NCI-H187 (cell line): ENCODE data around the gene TNRC6C.
A peak's percentile ranks its signal among the peaks of the same experiment; 100 is the strongest.
"Not testable (repeated sequence)": the region's sequence is repeated elsewhere in the genome, so short reads cannot be mapped to it uniquely, and the experiment has no call there.

Experiments
- DNase-seq, 2 experiments: peaks; one replicate each; lab custom pipeline; 2025; lab: John Stamatoyannopoulos, UW

The TNRC6C gene

DNA sequence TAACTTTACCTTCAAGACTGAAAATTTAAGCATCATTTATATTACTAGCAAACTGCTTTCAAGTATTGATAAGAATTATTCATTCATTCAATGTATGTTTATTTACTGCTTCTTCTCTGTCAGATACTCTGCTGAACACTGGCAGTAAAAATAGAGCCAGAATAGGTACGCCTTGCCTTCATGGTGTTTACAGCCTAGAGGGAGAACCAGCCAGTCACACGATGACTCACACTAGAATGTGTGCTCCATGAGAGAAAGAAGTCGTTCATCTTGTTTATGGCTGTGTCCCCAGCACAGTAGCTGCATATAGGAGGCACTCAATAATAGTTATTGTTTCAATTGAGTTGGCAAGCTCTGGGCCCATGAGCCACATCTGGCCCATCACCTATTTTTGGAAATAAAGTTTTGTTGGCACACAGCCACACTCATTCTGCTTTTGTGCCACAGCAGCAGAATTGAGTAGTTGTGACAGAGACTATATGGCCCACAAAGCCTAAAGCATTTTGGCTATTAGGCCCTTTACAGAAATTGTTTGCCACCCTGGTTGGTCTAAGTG is 85.9 kb downstream of the TNRC6C start:
- no peak for DNase-seq

DNA sequence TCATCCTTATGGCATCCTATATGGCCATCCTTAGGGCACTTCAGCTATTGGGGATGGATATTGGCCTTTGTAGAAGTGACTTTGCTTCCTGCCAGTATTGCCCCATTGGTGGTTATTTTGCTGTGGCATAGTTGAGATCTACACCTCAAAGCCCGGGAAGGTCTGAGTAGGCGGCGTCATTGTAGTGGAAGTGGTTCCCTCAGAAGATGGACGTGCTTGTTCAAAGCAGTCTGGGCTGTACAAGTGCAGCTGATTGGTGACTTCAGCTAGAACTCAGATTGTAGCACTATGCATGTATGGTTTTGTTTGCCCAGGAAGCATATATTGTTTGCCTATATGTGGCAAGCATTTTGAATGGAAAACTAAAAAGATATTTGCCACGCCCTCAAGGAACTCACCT is 86.8 kb downstream of the TNRC6C start:
- DNase-seq = no peak

DNA sequence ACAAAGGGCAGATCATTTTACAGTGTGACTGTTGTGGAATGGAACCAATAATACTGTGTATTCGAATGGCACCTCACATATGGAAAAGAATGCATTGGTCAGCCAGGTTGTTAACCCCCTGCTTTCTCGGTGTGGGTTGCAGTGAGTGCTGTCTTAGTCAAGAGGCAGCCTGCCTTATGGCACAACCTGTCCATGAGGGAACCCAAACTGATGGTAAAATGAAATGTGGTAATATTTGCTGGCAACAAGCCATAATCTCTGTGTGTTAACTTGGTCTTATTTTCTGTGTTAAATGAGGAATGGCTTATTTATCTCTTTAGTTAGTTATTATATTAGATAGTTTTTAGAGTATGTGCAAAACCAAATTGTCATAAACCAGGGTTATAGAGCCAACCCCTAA is 88.4 kb downstream of the TNRC6C start:
- no peak for DNase-seq

DNA sequence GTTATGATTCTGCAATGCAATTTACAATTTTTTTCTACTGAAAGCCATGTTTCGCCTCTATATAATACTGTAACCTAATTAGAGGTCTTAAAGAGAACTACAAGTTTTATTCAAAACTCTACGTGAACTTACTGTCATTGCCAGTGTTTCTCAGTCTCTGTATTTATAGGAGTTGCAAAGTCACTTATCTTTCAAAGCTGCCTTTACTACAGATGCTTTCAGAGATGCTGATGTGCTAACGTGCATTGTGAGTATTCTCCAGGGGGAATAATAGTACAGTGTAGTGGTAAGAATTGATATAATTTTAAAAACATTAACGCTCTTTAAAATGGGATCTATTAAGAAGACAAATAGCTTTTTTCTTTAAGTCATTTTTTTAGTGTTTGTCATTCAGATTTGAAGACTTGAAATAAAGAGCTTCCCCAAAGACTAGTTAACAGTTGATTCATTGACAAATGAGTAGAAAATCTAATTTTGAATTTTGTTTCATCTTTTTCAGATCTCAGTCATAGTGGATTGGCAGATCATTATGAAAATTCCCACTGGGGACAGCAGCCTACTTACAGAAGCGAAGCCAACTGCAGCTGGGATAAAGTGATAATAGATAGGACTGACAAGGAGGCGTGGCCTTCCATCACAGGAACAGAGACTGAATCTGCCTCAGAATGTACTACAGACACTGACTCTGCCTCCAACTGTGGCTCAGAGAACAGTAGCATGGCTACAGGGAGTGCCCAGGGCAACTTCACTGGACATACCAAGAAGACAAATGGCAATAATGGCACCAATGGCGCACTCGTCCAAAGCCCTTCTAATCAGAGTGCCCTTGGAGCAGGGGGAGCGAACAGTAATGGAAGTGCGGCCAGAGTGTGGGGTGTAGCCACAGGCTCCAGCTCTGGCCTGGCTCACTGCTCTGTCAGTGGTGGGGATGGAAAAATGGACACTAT is 90.1 kb downstream of the TNRC6C start:
- DNase-seq = no peak

DNA sequence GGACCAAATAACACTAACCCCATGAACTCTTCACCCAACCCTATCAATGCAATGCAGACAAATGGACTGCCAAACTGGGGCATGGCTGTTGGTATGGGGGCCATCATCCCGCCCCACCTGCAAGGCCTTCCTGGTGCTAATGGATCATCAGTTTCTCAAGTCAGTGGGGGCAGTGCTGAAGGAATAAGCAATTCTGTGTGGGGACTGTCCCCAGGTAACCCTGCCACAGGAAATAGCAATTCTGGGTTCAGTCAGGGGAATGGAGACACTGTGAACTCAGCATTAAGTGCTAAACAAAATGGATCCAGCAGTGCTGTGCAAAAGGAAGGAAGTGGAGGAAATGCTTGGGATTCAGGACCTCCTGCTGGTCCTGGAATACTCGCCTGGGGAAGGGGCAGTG is 91.1 kb downstream of the TNRC6C start:
- DNase-seq = no peak

DNA sequence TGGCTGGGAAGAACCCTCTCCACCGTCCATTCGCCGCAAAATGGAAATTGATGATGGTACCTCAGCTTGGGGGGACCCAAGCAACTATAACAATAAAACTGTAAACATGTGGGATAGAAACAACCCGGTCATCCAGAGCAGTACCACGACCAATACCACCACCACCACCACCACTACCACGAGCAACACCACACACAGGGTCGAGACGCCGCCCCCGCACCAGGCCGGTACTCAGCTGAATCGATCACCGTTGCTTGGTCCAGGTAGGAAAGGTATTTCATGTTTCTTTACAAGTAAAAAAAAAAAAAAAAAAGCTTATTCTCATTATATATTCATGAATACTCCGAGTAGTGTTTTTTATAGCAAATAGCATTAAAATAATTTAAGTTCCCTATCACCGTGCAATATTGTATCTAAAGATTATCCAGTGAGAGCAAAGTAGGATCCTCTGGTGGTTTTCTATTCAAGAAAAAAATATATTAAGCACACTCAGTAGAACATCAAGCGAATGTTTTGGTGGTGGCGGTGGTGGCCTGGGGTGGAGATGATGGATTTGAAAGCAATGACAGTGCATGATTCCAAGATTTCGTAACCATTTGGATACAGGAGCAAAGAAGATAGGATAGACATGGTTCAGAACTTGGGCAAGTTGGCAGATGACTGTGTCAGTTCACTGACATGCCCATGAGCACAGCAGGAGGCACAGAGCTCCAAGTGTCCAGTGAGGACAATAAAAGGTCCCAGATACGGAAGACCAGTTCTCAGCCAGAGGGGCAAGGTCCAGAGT is 92.9 kb downstream of the TNRC6C start:
- DNase-seq = no peak

DNA sequence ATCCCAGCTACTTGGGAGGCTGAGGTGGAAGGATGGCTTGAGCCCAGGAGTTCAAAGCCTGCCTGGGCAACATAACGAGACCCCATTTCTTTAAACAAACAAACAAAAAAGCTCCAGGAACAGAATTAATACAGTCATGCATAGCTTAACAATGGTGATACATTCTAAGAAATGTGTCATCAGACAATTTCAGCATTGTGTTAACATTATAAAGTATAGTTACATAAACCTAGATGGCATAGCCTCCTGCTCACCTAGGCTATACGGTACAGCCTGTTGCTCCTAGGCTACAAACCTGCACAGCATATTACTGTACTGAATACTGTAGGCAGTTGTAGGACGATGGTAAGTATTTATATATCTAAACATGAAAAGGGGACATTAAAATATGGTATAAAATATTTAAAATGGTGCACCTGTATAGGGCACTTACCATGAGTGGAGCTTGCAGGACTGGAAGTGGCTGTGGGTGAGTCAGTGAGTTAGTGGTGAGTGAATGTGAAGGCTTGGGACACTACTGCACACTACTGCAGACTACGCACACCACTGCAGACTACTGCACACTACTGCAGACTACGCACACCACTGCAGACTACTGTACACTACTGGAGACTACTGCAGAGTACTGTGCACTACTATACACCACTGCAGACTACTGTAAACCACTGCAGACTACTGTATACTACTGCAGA is 95.4 kb downstream of the TNRC6C start:
- DNase-seq = no peak

DNA sequence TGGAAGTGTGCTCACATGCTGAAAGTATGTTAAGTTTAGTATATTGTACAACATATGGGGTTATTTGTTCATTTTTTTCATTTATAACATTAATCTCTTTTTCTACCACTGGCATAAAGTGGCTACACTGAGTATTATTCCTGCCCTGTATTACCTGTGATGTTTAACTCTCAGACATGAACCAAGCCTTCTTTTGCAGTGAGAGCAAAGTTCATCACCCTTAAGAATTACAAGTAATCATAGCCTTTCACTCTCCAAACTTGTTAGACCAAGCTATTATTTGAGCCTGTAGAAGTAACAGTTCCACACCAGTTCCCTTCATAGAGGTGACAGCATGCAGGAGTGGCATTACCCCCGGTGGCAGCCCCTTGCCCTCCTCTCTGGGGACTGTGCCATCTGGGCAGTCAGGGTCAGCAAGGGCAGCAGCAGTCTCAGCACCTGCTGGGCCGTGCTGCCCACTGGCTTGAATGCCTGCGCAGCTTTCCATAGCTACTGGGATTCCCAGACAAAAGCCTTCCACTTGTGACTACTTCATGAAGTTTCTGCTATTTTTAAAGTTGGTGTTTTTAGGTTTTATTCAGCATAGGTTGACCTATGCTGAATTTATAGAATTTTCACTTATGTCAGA is 98.7 kb downstream of the TNRC6C start:
- no peak for DNase-seq

DNA sequence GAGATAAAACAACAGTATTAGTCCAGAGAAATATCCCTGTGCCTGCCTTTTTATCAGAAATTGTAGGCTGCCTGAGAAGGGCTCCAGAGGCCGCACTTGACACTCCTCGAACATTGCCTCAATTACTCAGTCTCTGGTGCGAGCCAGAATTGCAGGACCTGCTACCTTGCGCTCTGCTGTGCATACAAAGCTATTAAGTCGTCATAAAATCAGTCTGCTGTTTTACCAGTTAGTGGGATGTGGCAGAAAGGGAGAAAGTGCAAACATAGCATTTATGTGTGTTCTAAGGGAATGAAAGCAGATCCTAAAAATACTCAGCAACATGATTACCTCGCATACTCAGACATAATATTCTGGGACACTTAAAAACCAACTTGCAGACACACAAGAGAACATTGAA is 99.5 kb downstream of the TNRC6C start:
- DNase-seq = no peak

DNA sequence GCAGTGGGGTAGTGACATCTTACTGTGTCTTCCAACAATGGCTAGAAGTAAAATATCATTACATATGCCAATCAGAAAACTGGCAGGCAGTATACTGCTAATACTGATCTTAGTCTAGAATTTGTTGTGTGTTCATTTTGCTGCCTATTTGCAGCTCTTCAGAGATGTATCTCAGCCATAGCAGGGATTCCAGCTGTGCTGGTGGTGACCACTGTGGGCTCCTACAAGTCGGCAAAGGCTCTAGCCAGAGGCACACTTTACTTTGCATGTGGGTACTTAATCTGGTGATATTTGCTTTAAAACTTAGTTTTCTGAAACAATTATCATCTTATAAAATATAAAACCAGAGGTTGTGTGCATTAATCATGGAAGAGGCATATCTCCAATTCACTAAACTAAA is 100.1 kb downstream of the TNRC6C start:
- DNase-seq = no peak

DNA sequence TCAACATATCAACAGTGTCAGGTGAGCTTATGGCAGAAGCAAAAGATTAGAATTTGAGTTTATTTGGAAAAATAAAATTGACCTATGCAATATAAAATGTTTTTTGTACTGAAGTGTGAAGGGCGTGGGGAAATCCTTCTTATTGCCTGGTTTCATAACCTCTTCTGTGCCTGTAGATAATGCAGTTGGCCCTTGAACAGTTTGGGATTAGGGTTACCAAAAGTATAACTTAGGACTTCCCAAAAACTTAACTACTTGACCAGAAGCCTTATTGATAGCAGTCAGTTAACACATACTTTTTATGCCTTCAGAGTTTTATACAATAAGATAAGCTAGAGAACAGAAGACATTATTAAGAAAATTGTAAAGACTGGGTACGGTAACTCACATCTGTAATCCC is 104.1 kb downstream of the TNRC6C start:
- no peak for DNase-seq

DNA sequence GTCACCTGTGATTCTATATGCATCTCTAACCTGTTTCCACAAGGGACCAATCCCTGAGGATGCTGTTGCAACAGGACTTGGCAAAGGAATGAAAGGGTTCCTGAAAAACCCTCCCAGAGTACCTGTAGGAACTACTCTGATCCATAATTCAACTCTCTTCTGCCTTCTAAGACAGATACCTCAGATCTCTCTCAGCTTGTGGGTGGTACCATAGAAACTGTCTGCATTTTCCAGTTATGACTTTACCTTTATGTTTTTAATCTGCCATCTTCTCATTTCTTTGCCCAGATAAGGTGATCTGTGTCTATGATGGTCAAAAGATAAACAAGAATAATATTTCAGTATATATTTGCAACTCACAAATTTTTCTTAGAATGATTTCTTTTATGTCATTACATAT is 105.0 kb downstream of the TNRC6C start:
- no peak for DNase-seq

DNA sequence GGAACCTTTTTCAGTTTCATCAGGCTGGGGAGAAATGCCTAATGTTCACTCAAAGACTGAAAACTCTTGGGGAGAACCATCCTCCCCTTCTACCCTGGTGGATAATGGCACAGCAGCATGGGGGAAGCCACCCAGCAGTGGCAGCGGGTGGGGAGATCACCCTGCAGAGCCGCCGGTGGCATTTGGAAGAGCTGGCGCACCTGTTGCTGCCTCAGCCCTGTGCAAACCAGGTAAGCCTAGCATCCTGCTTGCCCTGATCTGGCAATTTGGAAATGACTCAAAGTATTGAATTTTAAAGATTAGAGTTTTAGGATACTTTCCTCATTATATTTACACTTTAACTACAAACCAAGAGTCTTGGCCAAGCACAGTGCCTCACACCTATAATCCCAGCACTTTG is 106.2 kb downstream of the TNRC6C start:
- DNase-seq = no peak

DNA sequence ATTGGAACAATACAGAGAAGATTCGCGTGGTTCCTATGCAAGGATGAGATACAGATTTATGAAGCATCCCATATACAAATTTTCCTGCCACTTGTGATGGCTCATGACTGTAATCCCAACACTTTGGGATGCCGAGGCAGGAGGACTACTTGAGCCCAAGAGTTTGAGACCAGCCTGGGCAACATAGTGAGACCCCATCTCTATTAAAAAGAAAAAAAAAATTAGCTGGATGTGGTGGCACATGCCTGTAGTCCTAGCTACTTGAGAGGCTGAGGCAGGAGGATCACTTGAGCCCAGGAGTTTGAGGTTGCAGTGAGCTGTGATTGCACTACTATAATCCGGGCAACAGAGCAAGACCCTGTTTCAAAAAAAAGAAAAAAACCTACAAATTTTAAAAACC is 108.5 kb downstream of the TNRC6C start:
- not testable (repeated sequence) for DNase-seq

DNA sequence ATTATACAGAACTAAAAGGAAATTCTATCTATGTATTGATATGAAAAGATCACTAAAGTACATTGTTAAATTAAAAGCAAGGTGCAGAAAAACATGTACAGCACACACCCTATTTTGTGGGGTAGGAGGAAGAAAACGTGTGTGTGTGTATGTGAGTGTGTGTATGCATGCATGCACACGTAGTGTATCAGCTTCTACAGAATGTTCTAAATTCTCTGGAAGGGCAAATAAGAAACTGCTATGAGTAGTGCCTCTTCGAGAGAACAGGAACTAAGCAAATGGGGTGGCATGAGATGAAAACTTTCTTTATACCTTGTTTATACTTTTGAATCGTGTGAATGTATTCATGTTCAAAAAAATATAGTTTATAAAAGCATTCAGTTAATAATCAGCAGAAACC is 111.2 kb downstream of the TNRC6C start:
- no peak for DNase-seq

DNA sequence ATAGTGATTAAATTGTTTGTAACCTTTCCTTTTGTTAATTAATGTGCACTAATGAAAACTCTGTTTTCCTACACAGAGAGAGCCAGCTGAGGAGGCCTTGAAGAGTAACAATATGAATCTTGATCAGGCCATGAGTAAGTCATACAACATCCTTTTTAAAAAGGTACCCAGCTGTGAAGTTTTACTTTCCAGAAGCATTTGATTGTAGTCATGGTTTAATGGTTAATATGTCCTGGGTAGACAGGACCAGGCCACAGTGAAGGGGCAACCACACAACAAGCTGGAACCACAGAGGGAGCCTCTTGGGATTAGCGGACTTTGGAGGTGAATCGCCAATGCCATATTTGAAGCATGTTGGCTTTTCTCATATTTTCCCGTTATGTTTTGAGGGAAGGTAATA is 114.5 kb downstream of the TNRC6C start:
- DNase-seq = no peak

DNA sequence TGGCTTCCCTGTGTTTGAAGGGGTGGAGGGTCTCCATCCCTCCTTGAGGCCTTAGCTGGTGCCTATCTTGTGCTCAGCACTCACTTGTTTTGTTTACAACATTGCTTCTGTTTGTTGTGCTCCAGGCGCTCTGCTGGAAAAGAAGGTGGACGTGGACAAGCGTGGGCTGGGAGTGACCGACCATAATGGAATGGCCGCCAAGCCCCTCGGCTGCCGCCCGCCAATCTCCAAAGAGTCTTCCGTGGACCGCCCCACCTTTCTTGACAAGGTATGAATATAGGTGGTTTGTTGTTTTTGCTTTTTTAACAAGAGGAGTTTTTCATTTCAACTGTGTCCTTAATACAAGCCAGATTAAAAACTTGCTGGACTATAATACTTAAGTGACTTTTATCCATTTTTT is 116.5 kb downstream of the TNRC6C start:
- no peak for DNase-seq

DNA sequence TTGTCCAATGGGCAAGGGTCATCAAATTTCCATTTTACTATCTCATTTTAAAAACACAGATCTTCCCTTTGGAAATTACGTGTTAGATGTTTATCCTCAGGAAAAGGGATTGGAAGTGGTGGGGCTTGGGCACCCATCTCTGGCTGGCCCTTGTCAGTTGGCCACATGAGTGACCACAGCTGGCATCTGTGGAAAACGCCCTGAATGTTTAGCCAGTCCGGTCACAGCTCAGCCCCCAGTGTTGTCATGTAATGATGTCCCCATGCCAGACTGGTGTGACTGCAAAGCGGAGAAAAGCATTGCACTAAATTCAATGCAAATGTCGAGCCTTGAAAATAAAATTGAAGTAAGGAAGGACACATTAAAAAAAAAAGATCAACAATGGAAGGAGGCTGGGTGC is 117.0 kb downstream of the TNRC6C start:
- no peak for DNase-seq

DNA sequence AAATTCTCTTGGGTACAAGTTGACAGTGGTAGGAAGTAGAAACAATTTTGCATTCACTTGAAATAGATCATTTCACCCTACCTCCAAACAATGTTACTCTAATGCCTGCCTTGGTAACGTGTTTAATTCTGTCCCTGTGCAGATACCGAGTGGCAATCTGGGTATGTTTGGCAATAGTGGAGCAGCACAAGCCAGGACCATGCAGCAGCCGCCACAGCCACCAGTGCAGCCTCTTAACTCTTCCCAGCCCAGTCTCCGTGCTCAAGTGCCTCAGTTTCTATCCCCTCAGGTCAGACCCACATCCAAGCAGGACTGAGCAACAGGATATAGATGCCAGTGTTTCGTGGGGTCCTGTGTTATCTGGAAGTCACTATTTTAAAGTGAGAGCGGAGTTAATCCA is 120.8 kb downstream of the TNRC6C start:
- DNase-seq = no peak

DNA sequence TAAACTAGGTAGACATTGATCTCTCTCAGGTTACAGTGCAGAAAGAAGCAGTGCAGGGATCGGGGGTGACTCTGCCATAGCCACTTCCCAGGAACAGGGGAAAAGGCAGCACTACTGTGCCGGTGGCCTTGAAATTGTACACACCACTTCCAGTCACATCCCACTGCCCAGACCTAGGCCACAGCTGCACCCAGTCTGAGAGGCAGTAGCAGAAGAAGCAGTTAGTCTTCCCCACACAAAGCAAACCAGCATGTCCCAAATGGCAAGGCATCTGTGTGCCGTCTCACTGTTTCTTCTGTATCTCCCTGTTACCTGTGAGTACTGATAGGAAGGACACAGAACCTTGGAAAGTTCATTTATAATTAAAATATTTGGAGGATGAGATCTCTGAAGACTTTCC is 123.0 kb downstream of the TNRC6C start:
- DNase-seq = no peak

DNA sequence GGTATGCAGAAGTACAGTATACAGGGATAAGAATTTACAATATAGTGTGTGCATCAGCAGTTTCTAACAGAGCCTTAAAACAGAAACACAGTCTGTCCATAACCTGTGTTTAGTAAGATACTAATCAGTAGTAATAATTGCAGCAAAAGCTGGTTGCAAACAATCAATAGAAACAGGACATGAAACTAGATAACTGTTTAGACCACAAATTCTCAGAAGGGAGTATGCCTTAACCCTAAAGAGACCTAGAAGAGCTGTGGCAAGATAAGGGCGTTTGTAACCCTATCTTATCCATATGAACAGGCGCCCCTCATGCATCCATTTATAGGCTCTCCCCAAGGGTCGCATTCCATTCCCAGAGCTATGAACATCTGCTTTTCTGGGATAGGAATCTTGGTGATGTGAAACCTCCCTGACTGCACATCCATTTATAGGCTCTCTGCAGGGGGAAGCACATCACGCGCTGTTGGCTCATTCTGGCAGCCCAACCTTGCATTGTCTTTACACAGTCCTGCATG is 123.9 kb downstream of the TNRC6C start:
- DNase-seq = not testable (repeated sequence)

DNA sequence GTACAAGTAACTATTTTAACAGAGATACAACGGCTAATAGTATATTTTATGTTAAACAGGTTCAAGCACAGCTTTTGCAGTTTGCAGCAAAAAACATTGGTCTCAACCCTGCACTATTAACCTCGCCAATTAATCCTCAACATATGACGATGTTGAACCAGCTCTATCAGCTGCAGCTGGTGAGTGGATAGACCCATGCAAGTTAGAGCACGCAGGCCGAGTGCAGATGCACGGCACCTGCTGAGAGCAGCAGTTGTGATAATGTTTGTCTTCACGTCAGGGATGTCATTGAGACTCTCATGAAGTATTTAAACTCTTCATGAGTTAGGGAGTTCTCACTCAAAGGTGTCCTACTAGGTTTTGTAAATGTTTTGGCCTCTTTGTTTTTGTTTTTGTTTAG is 124.5 kb downstream of the TNRC6C start:
- DNase-seq = peak; percentile 12 to 37
